T47D (cell line): Measurements from ENCODE around the gene HES5.

Experiments used
- DNase-seq, 2 experiments: peaks; one replicate each; pipeline versions ENCODE4 v3.0.0 to v3.0.0-alpha.2; 2011 to 2012; ENCODE audit warnings: low read depth in 1 of 2, low spot score in 1 of 2
- JUND ChIP-seq: IDR thresholded peaks from 2 replicates; pipeline ENCODE4 v1.6.1; 2012; ENCODE audit warnings: low read depth
- in situ Hi-C: cut with HindIII; loops from 2 replicates; pipeline ENCODE4 v1.10.0; 2016; ENCODE audit warnings: low sequenced_read_pairs, low pct_unique_long_range_greater_than_20kb

Gene HES5

DNA sequence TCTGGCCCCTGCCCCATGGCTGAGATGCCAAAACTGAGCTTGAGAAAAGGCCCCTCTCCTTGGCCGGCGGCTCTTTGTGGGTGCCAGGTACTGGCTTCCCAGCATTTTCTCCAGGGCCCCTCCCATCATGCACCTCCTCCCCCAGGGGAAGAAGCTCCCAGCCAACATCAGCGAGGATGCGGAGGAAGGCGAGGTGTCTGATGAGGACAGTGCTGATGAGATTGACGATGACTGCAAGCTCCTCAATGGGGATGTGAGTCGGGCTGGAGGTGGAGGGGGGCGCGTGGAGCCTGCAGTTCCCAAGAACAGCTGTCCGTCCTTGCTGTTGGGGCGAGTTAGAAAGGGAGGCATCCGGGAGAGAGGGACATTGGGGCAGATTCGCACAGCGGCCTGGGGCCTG lies 40.4 kb downstream of the HES5 start:
- no peak for DNase-seq
- in situ Hi-C loops, result no loop called here
- no peak for TF ChIP-seq JUND

- no peak for TF ChIP-seq JUND
- no peak for DNase-seq
- in situ Hi-C loops, result no loop called here
These were observed 41.4 kb downstream of the HES5 start for GRCh38 chr1:2488688-2489087.

DNA sequence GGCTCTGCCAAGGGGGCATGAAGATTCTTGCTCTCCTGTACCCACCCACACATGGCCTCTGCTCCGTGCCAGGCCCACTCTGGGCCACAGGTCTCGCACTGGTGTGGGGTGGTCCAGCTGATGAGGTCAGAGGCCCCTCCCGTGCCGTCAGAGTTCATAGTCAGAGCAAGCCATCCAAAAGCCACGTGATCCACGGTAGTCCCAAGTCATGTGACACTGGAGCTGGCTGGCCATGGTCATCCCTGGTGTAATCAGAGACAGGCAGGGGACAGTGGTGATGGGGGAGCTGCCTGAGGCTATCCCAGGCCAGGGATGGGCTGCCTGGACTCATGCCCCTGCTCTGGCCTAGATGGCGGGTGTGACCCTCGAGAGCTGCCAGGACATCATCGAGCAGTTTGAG lies 43.5 kb downstream of the HES5 start:
- in situ Hi-C loops, result no loop called here
- no peak for TF ChIP-seq JUND
- no peak for DNase-seq

- in situ Hi-C loops, result no loop called here
- no peak for TF ChIP-seq JUND
- no peak for DNase-seq
These were observed 44.0 kb downstream of the HES5 start for GRCh38 chr1:2486041-2486440.

- TF ChIP-seq JUND, result no peak
- in situ Hi-C loops, result no loop called here
These were observed 46.1 kb downstream of the HES5 start for GRCh38 chr1:2483970-2484369.

GRCh38 chr1:2483026-2483425 lies 47.0 kb downstream of the HES5 start:
- TF ChIP-seq JUND, result no peak
- in situ Hi-C loops, result no loop called here
- DNase-seq, result no peak

More at GRCh38 chr1:2483970-2484369, 46.1 kb downstream of the HES5 start:
- DNase-seq, result no peak

DNA sequence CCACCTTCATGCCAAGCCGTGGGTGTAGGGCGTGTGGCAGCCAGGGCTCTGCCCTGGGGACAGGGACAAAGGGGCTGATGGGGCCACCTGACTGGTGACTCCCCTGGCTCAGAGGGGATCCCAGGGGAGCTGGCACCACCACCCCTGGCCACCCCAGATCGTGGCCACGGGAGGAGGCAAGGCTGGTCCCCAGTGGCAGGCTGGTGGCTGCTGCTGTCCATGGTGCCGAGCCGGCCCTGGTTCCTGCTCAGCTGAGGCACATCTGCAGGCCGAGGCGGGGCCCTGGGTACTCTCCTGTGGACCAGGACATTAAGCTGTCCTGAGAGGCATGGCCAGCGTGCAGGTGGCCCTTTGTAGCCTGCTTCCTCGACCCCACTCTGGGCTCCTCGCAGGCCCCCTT lies 47.5 kb downstream of the HES5 start:
- in situ Hi-C loops, result no loop called here
- peak in 1 of 2 experiments; percentile 24 for DNase-seq
- no peak for TF ChIP-seq JUND

GRCh38 chr1:2481885-2482284 lies 48.2 kb downstream of the HES5 start:
- no peak for TF ChIP-seq JUND
- in situ Hi-C loops, result no loop called here

DNA sequence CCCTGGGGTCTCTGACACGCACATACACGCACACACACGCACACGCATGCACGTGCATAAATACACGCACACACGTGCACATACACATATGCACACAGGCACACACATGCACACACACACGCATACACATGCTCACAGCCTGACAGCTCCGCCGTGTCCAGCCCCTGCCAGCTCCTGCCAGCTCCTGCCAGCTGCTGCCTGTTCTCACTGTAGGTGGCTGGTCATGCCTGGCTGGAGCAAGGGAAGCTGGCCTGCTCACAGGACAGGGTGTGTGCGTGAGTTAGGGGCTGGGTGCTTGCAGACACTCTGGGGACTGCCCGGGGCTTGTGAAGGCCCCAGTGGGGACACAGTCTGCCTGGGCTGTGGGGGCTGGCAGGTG lies 49.1 kb downstream of the HES5 start:
- in situ Hi-C loops, result no loop called here
- no peak for TF ChIP-seq JUND
- DNase-seq, result no peak

More at GRCh38 chr1:2481885-2482284, 48.2 kb downstream of the HES5 start:
- DNase-seq, result no peak

- in situ Hi-C loops, result no loop called here
- TF ChIP-seq JUND, result no peak
- no peak for DNase-seq
These were observed 49.7 kb downstream of the HES5 start for GRCh38 chr1:2480236-2480985.

DNA sequence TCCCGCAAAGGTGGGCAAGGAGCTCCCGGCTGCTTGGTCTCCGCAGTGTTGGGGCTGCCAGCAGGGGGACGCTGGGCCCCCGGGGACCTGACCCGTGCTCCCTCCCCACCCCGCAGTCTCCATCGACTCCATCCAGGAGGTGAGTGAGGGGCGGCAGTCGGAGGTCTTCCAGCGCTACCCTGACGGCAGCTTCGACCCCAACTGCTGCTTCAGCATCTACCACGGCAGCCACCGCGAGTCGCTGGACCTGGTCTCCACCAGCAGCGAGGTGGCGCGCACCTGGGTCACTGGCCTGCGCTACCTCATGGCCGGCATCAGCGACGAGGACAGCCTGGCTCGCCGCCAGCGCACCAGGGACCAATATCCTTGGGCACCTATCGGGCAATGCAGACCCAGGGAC lies 50.4 kb downstream of the HES5 start:
- TF ChIP-seq JUND, result no peak
- in situ Hi-C loops, result no loop called here
- DNase-seq, result no peak

- DNase-seq, result no peak
- in situ Hi-C loops, result no loop called here
- TF ChIP-seq JUND, result no peak
These were observed 50.9 kb downstream of the HES5 start for GRCh38 chr1:2479186-2479585.
